CD4-positive, alpha-beta T cell treated with Interleukin-2 at 100 ng/mL for 4 hours (primary cell): ENCODE measurements around the gene ARHGAP45.
A peak's percentile ranks its signal among the peaks of the same experiment; 100 is the strongest.

Source experiments
- DNase-seq: peaks from one replicate; pipeline ENCODE4 v3.0.0-alpha.2; 2020; ENCODE audit warnings: low spot score

The ARHGAP45 gene

GRCh38 chr19:1133471-1133929 lies 66.5 kb downstream of the ARHGAP45 start:
- DNase-seq = peak; percentile 85

- DNase-seq = no peak
These were observed 67.5 kb downstream of the ARHGAP45 start for GRCh38 chr19:1134431-1134830.

DNA sequence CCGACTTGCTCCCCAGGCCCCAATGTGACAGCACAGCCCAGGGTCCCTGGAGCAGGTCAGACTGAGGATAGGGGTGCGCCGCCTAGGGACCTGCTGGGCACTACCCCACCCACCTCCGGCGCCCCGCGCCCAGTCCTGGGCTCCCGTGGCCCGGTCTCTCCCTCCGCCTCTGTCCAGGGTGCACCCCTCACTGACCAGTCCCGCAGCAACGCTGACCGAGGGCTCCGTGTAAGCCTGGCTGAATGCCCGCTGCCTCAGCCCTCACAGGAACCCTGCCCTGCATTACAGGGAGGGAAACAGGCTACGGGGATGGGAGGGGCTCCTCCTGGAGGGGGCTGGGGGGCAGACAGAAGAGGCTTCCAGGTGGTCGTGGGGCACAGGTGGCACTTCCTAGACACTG lies 68.5 kb downstream of the ARHGAP45 start:
- DNase-seq = no peak

- DNase-seq = no peak
These were observed 69.2 kb downstream of the ARHGAP45 start for GRCh38 chr19:1136201-1136600.
